Measurements from ENCODE around the gene MRPS23.

GRCh38 chr17:57895382-57896060 is 45.7 kb upstream of the MRPS23 start:
- TF ChIP-seq CTCF (IDR thresholded peaks at IDR 0.05 in 8 of 11, conservative IDR thresholded peaks at IDR 0.05 in 3 of 11) (no peak), POLR2AphosphoS5 (IDR thresholded peaks at IDR 0.05) (no peak)
